T-helper 1 cell treated with Interleukin-12 subunit alpha and Interleukin-12 subunit beta and Interleukin-4 antibody, amounts not matched to agents 30 ng/mL and 1 ng/mL, for 36 hours (primary cell): ENCODE measurements around the gene THAP12. TPM values are rescaled to one million over a fixed set of nuclear protein-coding genes. Genes with fewer than 3 reads are reported as not detected.
"Not testable (repeated sequence)": the region's sequence is repeated elsewhere in the genome, so short reads cannot be mapped to it uniquely, and the experiment has no call there.

Source experiments
- intact Hi-C: fragments of 100-400 bp; cut with micrococcal nuclease; formaldehyde crosslinking; loops from one replicate; pipeline ENCODE4 v1.15.1; 2024
- total RNA-seq: library from RNA; stranded (reverse); gene quantifications from 2 replicates; pipeline ENCODE4 v1.2.3, GENCODE V29; 2022

THAP12 gene
- total RNA-seq, 1 donor from 2014 or later = 53.4 TPM

GRCh38 chr11:76329084-76329648 is 51.8 kb downstream of the THAP12 start:
- intact Hi-C loops = no loop called here

DNA sequence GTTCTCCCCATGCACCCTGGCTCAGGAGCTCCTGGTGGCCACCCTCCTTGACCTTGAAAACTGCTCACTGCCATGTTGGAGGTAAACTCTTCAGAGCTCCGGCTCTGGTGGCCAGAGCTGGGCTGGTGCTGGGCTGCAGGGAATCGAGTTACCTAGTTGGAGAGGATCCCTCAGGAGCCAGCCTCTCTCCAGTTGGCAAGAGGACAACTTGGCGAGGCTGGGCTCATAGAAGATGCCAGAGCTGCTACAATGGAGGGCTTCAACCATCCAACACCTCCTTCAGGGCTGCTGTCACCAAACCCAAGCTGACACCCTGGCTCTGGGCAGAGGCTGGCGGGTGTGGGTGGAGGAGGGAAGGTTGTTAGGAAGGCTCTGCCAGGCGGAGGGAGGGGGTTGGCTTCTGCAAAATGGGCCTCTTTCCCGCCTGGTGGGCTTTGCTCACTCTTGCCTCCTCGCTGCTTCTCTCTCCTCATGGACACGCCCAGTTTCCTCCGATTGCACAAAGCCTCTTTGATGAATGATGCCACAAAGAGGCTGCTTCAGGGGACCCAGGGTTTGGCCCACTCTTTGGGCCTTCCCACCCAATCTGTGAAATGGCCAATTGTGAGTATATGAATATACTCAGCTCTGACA is 53.1 kb downstream of the THAP12 start:
- intact Hi-C loops = no loop called here

DNA sequence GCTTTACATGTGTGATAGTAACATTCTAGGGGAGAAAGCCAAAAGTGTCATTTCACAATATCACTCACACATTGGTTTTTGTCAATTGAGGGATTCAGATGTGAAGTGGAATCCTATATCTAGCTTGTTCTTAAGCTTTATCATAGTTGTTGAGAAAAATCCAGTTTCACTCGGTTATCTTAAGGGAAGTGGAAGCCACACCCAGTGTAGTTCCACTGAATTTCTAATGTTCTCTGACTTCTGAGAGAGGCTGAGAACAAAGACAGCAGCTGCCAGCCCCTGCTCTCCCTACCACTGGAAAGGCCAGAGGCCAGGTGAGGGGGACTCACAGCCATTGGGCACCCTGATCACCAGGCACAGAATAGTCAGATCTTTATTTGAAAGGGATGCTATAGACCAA is 53.7 kb downstream of the THAP12 start:
- intact Hi-C loops = no loop called here

DNA sequence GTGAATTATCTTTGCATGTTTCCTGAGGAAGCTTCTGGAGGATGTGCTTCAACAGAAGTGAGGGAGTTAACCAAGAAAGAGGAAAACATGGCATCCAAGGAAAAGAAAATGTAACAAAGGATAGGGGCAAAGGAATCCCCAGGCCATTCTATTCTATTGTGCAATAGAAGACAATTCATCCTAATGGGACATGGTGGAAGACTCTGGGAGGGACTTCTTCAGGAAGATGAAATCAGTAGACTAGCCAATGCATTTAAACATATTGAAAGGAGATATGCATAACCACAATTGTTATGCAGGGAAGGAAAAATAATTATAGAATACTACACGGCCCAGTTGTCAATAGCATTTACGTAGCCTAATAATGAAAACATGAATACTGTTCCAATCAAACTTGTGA is 55.7 kb downstream of the THAP12 start:
- intact Hi-C loops = no loop called here

DNA sequence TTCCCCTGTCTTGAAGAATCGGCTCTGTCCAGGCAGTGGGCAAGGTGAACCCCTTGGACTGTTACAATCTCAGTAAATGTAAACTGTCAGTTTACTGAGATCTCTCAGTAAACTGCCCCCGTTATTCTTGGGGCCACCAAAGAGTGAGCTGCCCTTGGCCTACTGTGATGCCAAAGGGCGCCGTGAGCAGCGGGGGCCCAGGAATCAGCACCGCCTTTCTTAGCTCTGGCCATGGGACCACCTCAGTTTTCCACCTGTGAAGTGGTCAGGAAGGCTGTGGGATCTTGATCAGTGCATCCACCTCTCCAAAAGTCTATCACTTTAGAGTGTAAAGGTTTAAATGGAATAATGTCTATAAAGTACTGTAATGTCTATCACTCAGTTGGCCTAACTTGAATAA is 57.1 kb downstream of the THAP12 start:
- intact Hi-C loops = no loop called here

DNA sequence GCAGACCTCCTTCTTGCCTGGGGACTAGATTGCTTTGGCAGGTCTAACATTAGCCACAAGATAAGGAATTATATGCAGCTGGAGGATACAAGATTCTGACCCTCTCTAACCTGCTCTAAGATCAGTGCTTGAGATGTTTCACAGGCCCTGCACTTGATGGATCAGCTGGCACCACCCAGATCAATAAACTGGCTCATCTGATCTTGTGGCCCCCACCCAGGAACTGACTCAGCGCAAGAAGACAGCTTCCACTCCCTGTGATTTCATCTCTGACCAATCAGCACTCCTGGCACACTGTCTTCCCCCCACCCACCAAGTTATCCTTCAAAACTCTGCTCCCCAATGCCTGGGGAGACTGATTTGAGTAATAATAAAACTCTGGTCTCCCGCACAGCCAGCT is 57.6 kb downstream of the THAP12 start:
- intact Hi-C loops = not testable (repeated sequence)

DNA sequence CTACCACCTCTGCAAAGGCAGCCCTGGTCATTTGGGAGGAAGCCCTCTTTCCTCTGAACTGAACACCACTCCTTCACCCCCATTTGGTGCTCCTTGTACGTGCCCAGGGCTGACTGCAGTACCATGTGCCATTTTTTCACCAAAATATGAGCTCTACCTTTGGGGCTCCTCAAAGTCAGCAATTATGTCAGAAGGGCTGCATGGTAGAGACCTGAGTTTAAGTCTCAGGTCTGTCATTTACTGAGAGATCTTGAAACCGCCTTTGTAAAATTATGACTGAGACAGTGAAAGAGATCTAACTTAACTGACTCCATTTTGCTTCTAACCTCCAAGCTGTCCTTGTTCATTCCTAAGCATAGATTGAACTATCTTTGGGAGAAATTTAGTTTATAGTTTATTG is 58.0 kb downstream of the THAP12 start:
- intact Hi-C loops = no loop called here

DNA sequence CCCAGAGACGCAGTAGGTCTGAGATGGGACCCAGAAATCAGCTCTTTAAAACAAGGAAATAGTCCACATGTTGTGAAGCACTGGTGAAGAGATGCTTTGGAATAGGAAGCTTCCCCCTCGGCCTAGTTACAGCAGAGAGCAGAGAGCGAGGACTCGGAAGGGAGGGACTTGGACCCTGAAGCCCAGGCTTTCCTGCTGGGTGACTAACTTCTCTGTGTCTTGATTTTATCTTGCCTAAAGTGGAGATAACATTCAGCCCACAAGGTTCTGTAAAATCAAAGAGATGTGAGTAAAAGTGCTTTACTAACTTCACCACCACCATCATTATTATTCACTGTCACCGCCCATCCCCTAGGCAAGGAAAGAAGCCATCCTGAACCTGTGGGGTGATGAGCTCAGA is 58.4 kb downstream of the THAP12 start:
- intact Hi-C loops = no loop called here

GRCh38 chr11:76321820-76322524 is 59.0 kb downstream of the THAP12 start:
- intact Hi-C loops = no loop called here

DNA sequence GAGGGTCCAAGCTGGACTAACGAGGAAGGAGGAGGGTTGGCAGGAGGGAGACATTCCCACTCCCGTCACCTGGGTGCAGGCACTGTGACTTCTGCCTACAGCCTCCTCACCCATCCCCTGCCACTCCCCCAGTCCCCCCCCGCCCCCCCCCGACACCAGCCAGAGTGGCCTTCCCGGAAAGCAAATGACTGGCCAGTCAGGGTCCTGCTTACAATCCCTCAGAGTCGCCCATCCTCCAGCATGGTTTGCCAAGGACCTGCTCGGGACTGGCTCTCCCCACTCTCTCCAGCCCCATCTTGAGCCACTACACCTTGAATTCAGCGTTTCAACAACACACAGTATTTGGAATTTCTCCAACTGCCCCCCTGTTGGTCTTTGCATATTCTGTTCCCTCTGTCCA is 59.6 kb downstream of the THAP12 start:
- intact Hi-C loops = no loop called here

DNA sequence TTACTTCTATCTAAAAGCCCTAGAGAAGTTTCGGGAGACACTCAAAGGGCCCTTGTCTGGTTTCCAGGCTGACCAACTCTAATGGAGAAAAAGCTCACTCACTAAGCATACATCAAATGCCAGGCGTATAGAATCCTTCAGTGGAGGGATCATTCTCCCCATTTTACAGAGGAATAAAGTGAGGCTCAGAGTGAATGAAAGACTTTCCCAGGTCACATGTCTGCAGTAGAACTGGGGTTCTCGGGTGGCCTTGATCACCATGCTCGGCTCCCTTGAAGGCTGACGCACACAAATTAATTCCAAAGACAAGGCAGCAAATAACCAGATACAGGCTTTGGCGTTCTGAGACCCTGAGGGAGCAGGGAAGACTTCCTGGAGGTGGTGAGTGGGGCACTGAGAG is 60.0 kb downstream of the THAP12 start:
- intact Hi-C loops = no loop called here

- intact Hi-C loops = loop anchor here (1.0 kb wide), 3 partner anchors 84 to 596 kb away; no protein-coding TSS in a partner anchor
Measured at GRCh38 chr11:76319798-76320197, 61.1 kb downstream of the THAP12 start.

GRCh38 chr11:76318744-76319384 is 62.1 kb downstream of the THAP12 start:
- intact Hi-C loops = loop anchor here (1.0 kb wide), 5 partner anchors 84 to 596 kb away; no protein-coding TSS in a partner anchor

- intact Hi-C loops = no loop called here
Measured at GRCh38 chr11:76317296-76317695, 63.6 kb downstream of the THAP12 start.

GRCh38 chr11:76316726-76317125 is 64.2 kb downstream of the THAP12 start:
- intact Hi-C loops = no loop called here

DNA sequence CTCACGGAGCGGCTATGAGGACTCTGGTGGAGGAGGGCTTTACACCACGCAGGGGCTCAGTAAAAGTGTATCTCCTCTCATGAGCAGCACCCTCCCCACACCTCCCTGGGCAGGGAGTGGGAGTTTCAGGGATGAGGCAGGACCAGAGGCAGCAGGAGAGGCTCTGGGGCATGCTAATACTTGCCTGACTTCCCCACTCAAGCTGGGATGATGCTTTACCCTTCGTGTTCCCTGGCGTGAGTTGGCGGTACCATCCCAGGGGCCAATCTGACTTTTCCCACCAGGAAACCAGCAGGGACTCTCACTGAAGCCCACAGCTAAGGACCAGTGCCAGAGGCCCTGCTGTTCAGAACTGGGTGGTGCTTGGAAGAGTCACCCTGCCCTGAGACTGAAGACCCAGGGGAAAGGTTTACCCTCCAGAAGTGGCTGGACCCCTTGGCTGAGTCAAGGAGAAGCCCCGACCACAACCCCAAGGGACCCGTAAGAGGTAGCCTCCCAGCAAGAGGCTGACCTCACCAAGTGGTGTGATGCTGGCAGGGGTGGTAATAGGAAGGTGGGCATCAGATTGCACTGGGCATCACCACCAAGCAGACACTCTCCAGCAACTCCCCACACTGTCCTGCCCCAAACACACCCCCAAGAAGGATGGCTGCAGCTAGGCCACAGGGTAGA is 65.6 kb downstream of the THAP12 start:
- intact Hi-C loops = no loop called here

GRCh38 chr11:76314741-76315090 is 66.2 kb downstream of the THAP12 start:
- intact Hi-C loops = no loop called here

GRCh38 chr11:76313913-76314740 is 66.8 kb downstream of the THAP12 start:
- intact Hi-C loops = no loop called here

DNA sequence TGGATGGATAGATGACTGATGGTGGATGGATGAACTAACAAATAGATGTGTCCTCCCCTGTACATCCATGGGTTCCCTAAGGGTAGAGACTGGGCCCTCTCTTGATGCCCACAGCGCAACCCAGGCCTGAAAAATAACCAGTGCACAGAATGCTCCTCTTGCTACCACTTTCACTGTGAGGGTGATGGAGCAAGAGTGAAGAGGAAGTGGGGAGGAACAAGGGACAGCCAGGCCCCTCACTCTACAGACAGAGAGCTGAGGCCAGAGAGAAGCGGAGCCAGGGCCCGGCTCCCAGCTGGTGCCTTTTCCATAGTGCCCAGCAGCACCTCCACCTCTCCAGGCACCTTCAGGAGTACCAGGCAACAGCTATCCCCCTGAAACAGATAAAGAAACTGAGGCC is 67.7 kb downstream of the THAP12 start:
- intact Hi-C loops = no loop called here

DNA sequence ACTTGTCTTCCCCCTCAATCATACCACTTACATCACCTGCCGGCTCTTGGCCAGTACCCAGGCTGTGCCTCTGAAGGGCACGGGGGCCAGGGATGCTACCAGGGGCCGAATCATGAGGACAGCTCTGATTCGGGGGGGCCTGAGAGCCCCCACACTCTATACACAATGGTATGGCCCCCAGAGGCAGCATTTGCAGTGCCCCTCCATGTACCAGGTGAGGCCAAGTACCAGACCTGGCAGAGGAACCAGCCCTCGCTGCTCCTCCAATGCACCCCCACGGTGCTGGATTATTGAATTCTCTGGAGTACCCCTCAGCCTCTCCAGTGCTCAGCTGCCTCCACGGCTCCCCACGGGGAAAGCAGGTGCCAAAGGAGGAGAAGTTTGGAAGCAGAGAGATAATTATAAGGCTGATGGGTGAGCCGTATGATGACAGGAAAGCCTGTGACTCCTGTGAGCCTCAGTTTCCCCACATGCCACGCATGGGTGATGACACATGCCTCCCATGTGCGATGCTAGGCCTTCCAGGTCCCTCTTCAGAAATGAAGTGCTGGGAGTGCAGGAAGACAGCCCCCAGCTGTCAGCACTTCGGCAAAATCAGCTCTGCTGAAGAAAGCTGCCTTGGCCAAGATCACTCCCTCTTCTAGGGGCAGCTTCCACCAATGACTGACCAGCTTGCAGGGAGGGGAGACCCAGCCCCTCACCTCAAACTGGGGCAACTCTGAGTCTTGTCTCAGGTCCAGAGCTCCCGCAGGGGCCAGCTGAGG is 69.9 kb downstream of the THAP12 start:
- intact Hi-C loops = no loop called here
